ENCODE measurements around the gene SLC1A2. TPM values are rescaled to one million over a fixed set of nuclear protein-coding genes. Genes with fewer than 3 reads are reported as not detected.

The SLC1A2 gene
- total RNA-seq, 4 donors from 2014 or later, result 0.22 to 0.60 (median 0.41) TPM

DNA sequence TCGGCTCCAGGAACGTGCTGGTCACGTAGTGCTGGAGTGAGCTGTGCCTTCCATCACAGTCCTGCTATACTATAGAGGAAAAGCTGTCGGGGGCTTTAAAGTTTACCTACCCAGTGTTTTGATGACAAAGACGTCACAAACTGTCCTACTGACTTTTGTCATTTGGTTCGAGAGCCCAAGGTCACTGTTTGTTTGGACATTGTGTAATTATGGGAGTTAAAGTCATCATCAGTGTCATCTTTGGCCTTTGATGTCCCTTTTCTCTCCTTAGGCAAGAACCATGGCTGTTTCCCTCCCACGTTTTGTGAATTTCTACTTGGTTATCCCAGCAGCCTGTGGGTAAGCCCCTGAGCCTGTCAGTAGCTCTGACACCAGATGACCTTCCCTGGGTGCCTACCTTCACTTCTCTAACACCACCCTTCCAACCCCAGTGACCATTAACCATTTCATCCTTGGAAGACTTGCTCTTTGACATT lies 59.3 kb downstream of the SLC1A2 start:
- TF ChIP-seq EP300 (IDR thresholded peaks at IDR 0.05) (peak in 1 of 2 donors; percentile 42), POLR2A (IDR thresholded peaks at IDR 0.05) (no peak)
- TF ChIP-seq, protein P1, sequence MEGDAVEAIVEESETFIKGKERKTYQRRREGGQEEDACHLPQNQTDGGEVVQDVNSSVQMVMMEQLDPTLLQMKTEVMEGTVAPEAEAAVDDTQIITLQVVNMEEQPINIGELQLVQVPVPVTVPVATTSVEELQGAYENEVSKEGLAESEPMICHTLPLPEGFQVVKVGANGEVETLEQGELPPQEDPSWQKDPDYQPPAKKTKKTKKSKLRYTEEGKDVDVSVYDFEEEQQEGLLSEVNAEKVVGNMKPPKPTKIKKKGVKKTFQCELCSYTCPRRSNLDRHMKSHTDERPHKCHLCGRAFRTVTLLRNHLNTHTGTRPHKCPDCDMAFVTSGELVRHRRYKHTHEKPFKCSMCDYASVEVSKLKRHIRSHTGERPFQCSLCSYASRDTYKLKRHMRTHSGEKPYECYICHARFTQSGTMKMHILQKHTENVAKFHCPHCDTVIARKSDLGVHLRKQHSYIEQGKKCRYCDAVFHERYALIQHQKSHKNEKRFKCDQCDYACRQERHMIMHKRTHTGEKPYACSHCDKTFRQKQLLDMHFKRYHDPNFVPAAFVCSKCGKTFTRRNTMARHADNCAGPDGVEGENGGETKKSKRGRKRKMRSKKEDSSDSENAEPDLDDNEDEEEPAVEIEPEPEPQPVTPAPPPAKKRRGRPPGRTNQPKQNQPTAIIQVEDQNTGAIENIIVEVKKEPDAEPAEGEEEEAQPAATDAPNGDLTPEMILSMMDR (IDR thresholded peaks at IDR 0.05), result no peak
- no peaks in the 10 kb centered on the region for H3K36me3 ChIP-seq
- WGBS, 2 donors, result 47 to 55% methylated on average over 7 of the region's 7 CpGs
- H3K4me1 ChIP-seq, result peaks cover 0 to 47% (median 11%) of the 10 kb centered on the region in 4 donors
- no peak overlapping the region for H3K4me3 ChIP-seq
- DNase-seq (ENCODE audit: low spot score in 2 of 2), result peak in 1 of 2 donors; percentile 21
- no peaks in the 10 kb centered on the region for H3K27me3 ChIP-seq
- H3K27ac ChIP-seq, result peak overlapping the region in 3 of 4 donors; percentile 31 to 79 (median 77)
- no peaks in the 10 kb centered on the region for H3K9me3 ChIP-seq

DNA sequence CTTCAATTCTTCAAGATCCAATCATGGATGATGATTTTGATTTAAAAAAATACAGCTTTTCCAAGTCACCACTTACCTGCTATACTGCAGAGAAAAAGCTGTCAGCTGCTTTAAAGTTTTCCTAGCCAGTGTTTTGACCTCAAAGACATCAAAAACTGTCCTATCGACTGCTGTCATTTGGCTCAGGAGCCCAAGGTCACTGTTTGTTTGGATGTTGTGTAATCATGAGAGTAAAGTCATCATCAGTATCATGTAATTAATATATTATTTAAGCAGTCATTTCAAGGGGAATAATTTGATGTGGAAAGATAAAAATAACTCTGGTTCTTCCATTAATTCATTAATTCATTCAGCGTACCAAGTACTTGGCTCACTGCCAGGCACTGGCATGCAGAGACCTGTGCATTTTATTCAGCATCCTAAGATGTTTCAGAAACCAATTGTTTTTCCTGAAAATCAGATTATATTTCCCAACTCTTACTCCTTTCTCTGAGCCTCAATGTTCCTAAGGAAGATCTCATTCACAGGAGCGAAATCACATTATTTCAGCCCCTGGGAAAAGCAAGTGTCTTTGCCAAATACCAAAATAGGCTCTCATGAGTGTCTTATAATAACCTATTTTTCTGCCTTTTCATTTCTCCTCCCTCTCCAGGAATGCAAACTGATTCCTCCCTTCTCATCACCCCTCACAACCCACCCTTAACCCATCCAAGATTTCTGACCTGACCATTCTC lies 59.9 kb downstream of the SLC1A2 start:
- H3K4me1 ChIP-seq, result peaks cover 0 to 41% (median 11%) of the 10 kb centered on the region in 4 donors

DNA sequence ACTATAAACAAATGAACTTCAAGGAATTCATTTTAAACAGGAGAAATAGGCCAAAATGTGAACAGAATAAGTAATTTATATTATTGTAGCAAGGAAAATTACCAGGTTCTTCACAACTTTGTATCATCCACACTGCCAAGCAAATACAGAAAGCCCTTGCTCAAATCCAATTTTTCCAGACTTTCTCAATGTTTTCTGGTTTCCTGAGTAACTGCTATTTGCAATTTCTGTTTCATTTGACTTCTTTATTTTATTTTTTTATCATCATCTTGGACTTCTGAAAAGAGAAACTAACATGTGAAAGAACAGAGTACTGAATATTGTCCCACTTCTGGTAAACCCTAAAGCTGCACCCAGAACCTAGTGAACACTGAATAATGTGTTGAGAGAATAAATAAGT lies 61.0 kb downstream of the SLC1A2 start:
- Histone ChIP-seq H3K27me3 (no peaks in the 10 kb centered on the region), H3K4me3 (no peak overlapping the region), H3K4me1 (peaks cover 0 to 30% (median 4%) of the 10 kb centered on the region in 4 donors), H3K36me3 (no peaks in the 10 kb centered on the region), H3K27ac (peak overlapping the region in 2 of 4 donors; percentile 42 to 79), H3K9me3 (no peaks in the 10 kb centered on the region)
- DNase-seq (ENCODE audit: low spot score in 2 of 2), result no peak
- no peak for TF ChIP-seq POLR2A (IDR thresholded peaks at IDR 0.05)
- no peak for TF ChIP-seq EP300 (IDR thresholded peaks at IDR 0.05)
- TF ChIP-seq, protein P1 (IDR thresholded peaks at IDR 0.05), result no peak

More for the DNA sequence above, 59.9 kb downstream of the SLC1A2 start:
- TF ChIP-seq, protein P1 (IDR thresholded peaks at IDR 0.05), result no peak
- peak; percentile 40 to 71 for TF ChIP-seq EP300 (IDR thresholded peaks at IDR 0.05)
- no peak overlapping the region for H3K4me3 ChIP-seq
- whole genome bisulfite sequencing, 2 donors, result 38 to 40% methylated on average over 3 of the region's 3 CpGs
- no peaks in the 10 kb centered on the region for H3K9me3 ChIP-seq
- H3K27me3 ChIP-seq, result no peaks in the 10 kb centered on the region
- DNase-seq (ENCODE audit: low spot score in 2 of 2), result peak in 1 of 2 donors; percentile 35
- H3K27ac ChIP-seq, result peak overlapping the region in 3 of 4 donors; percentile 31 to 79 (median 77)
- no peaks in the 10 kb centered on the region for H3K36me3 ChIP-seq

DNA sequence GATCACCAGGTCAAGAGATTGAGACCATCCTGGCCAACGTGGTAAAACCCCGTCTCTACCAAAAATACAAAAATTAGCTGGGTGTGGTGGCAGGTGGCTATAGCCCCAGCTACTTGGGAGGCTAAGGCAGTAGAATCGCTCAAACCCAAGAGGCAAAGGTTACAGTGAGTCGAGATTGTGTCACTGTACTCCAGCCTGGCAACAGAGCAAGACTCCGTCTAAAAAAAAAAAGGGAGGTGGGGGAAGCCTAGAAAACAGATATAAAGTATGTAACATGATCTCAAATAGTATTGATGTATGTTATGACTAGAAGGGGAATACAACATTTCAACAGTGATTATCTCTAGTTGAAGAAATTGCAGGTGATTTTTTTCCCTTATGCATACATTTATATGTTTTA lies 61.4 kb downstream of the SLC1A2 start:
- Histone ChIP-seq H3K36me3 (no peaks in the 10 kb centered on the region), H3K27ac (no peak overlapping the region), H3K4me1 (peaks cover 0 to 26% (median 4%) of the 10 kb centered on the region in 4 donors), H3K9me3 (no peaks in the 10 kb centered on the region), H3K27me3 (no peaks in the 10 kb centered on the region), H3K4me3 (no peak overlapping the region)
- no peak for DNase-seq (ENCODE audit: low spot score in 2 of 2)
- TF ChIP-seq, protein P1 (IDR thresholded peaks at IDR 0.05), result no peak
- WGBS, 2 donors, result 69 to 77% methylated on average over 5 of the region's 5 CpGs

DNA sequence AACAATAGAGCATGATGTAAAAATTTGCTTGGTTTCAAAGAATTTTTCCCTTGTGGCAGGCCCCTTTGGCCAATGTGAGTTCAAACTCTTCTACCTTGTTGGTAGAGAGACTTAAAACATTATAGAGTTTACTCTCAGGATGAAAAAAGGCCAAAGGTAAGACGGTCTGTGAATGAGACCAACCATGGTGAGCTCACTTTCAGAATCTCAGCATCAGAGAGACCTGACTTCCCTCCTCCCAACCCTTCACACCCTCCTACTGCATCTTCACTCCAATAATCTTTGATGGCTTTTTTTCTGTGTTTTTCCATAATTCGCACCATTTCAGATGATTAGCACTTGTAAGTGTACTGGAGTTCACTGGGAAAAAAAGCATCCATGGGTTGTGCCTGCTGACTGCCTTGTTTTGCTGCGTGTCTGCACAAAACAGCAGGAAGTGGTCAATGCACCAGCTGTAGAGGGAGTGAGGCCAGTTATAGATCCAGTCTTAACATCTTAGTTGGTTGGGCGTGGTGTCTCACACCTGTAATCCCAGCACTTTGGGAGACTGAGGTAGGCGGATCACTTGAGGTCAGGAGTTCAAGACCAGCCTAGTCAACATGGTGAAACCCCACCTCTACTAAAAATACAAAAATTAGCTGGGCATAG lies 64.1 kb downstream of the SLC1A2 start:
- DNase-seq (ENCODE audit: low spot score in 2 of 2), result no peak
- Histone ChIP-seq H3K27me3 (no peaks in the 10 kb centered on the region), H3K4me1 (peaks cover 0 to 20% (median 3%) of the 10 kb centered on the region in 4 donors), H3K27ac (no peak overlapping the region), H3K36me3 (no peaks in the 10 kb centered on the region), H3K9me3 (no peaks in the 10 kb centered on the region), H3K4me3 (no peak overlapping the region)
- WGBS, 2 donors, result 87 to 94% methylated on average over 5 of the region's 5 CpGs
- TF ChIP-seq, protein P1 (IDR thresholded peaks at IDR 0.05), result no peak
- TF ChIP-seq EP300 (IDR thresholded peaks at IDR 0.05), result no peak
- TF ChIP-seq POLR2A (IDR thresholded peaks at IDR 0.05), result no peak
